ENCODE measurements around the gene SMARCAL1.

The SMARCAL1 gene

GRCh38 chr2:216429428-216429827 lies 17.1 kb downstream of the SMARCAL1 start (continued):
- no peak for TF ChIP-seq ZNF362 (tag by site-specific recombination; IDR thresholded peaks at IDR 0.05)
- TF ChIP-seq ZNF558 (tag by site-specific recombination; IDR thresholded peaks at IDR 0.05): no peak
- TF ChIP-seq ZNF169 (tag by site-specific recombination; IDR thresholded peaks at IDR 0.05): no peak
- no peak for TF ChIP-seq ZNF549 (tag by site-specific recombination; IDR thresholded peaks at IDR 0.05)

GRCh38 chr2:216430811-216431530 lies 18.7 kb downstream of the SMARCAL1 start:
- TF ChIP-seq ZNF621 (tag by site-specific recombination; IDR thresholded peaks at IDR 0.05) (no peak), ZNF394 (tag by site-specific recombination; IDR thresholded peaks at IDR 0.05; ENCODE audit: borderline replicate concordance) (no peak), PRDM2 (tag by site-specific recombination; IDR thresholded peaks at IDR 0.05; ENCODE audit: borderline replicate concordance) (no peak), PRDM10 (tag by site-specific recombination; IDR thresholded peaks at IDR 0.05) (no peak), ZNF518A (tag by site-specific recombination; conservative IDR thresholded peaks at IDR 0.05; ENCODE audit: low read depth) (no peak), ZNF791 (tag by site-specific recombination; IDR thresholded peaks at IDR 0.05) (no peak), ZNF830 (tag by site-specific recombination; IDR thresholded peaks at IDR 0.05; ENCODE audit: low read depth) (no peak), ZNF133 (tag by site-specific recombination; IDR thresholded peaks at IDR 0.05) (no peak), BCL6B (tag by site-specific recombination; IDR thresholded peaks at IDR 0.05) (no peak), MZF1 (tag by site-specific recombination; IDR thresholded peaks at IDR 0.05; ENCODE audit: borderline replicate concordance) (no peak), WT1 (tag by site-specific recombination; IDR thresholded peaks at IDR 0.05) (no peak), ZNF660 (tag by site-specific recombination; IDR thresholded peaks at IDR 0.05) (no peak)
- Histone ChIP-seq H3K36me3 (ENCODE audit: control insufficient read depth in 2 of 2, insufficient read depth in 1 of 2, low read length in 2 of 2) (peaks cover 12 to 94% of the 10 kb centered on the region in 2 experiments; a peak in 2 of 3 replicates), H3K4me3 (ENCODE audit: low read depth, low read length) (no peak overlapping the region), H3K27ac (ENCODE audit: extremely low read depth, low read depth, low read length) (no peak overlapping the region), H3K9me3 (ENCODE audit: control insufficient read depth, insufficient read depth, low read depth, low read length) (no peaks in the 10 kb centered on the region), H3K4me1 (ENCODE audit: control insufficient read depth, insufficient read depth, low read length) (no peaks in the 10 kb centered on the region)
- ChIA-PET POLR2A (no interaction called here), CTCF (no interaction called here)

All from HEK293 (cell line).